Uterus (tissue), 2 donors: ENCODE data around the gene RER1.

ENCODE experiments used
- CTCF ChIP-seq, 4 experiments: fragments of 200-600 bp in 2 of 4; fragments of 450-650 bp in 2 of 4; sonication (generic) in 2 of 4; IDR thresholded peaks; one replicate each; pipeline ENCODE4 v1.5.1; 2016 to 2019; ENCODE audit warnings: antibody characterized with exemption in 4 of 4, mild to moderate bottlenecking in 2 of 4, moderate library complexity in 1 of 4
- POLR2A ChIP-seq, 2 donors: fragments of 450-650 bp; IDR thresholded peaks; one replicate each; pipeline ENCODE4 v1.6.1; 2016; ENCODE audit warnings: antibody characterized with exemption in 2 of 2, mild to moderate bottlenecking in 1 of 2, moderate library complexity in 1 of 2

GRCh38 chr1:2452201-2452931 is 60.7 kb downstream of the RER1 start:
- no peak for TF ChIP-seq CTCF (IDR thresholded peaks at IDR 0.05)
- TF ChIP-seq POLR2A (IDR thresholded peaks at IDR 0.05): no peak
